LoVo (cell line): ENCODE results near the gene CFAP58.
A peak's percentile ranks its signal among the peaks of the same experiment; 100 is the strongest.

ENCODE experiments used
- DNase-seq: peaks from one replicate; pipeline ENCODE4 v3.0.0-alpha.2; 2016; ENCODE audit warnings: low spot score

The CFAP58 gene

DNA sequence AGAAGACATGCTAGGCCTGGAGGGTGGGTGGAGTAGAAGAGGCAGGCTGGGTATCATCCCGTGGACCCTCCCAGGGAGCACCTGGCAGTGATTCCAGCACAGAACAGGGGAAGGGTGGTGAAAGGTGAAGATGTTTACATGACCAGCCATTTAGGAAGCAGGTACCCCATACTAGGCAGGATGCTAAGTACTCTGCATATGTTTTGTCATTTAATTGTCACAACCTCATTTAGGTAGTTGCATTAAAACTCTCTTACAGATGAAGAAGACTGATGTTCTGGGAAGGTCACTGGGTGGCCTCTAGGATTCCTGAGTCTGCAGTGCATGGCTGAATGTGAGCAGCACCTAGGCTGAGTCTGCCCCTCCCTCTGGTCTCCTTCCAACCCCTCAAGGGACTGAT is 30.5 kb upstream of the CFAP58 start:
- DNase-seq, result no peak

GRCh38 chr10:104323760-104324201 is 29.9 kb upstream of the CFAP58 start:
- DNase-seq, result no peak

- DNase-seq, result no peak
These were observed 29.4 kb upstream of the CFAP58 start for GRCh38 chr10:104324221-104324686.

- no peak for DNase-seq
These were observed 28.7 kb upstream of the CFAP58 start for GRCh38 chr10:104324931-104325330.

DNA sequence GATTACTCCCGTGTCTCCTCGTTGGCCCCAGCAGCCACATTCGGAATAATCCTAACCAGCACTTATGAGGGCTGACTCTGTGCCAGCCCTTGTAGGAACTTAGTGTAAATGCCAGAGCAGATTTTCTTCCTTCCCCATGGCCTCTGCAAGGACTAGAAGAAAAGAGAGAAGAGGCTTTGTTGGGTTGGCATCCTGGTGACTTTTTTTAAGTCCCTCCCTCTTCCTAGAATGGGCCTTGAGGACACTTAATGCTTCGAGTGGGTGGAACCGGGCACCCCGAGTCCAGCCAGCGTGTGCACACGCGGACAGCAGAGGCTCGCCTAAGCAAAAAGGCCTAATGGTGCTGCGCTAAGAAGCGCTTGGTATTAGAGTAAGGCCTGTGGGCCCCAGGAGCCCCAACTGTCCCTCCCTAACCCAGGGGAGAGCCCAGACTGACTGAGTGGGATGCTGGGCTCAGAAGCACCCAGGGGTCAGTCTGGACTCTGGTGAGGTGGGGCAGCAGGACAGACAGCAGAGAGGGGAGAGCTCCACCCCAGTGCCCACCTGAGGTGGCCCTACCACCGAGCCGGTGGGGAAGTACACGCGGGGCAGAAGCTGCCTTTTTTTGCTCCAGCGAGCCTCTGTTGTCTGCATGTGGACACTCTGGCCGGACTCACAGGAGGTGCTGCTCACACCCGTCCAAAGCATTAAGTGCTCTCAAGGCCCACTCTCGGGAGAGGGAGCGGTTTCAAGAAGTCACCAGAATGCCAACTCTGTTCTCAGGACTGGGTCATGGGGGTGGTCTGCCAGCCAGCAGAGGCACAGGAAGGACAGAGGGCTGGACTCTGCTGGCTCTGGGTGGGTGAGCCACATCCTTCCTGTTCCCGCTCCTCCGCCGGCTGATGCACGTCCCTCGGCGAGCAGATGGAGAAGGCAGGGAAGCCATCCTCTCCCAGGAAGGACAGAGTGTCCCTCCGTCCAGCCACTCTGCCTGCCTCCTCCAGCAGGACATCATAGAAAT is 27.9 kb upstream of the CFAP58 start:
- no peak for DNase-seq

DNA sequence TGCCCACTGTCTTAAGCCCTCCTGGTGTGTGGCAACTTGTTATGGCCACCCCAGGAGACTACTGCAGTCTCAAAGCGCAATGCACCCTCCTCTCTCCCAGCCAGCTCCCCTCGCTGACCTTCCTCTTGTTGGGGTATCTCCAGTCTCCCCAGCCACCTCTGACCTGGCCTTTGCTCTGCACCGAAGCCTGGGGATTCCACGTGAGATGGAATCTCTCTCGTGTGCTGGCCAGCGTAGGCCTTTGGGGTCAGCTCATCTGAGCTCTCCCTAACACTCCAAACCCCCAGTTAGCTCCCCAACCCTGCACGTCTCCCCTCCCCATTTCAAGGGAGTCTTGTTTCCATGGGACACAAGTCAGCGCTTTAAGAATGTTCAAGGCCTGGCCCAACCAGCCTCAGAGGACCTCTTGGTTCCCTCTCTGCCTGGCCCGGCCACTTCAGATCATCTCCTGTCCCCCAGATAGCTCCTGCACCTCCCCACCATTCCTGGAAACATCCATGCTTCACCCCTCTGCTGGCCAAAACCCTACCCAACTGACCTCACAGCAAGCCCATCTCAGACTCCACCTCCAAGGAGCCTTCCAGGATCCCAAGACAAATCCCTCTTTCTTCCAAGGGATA is 26.5 kb upstream of the CFAP58 start:
- DNase-seq, result no peak

DNA sequence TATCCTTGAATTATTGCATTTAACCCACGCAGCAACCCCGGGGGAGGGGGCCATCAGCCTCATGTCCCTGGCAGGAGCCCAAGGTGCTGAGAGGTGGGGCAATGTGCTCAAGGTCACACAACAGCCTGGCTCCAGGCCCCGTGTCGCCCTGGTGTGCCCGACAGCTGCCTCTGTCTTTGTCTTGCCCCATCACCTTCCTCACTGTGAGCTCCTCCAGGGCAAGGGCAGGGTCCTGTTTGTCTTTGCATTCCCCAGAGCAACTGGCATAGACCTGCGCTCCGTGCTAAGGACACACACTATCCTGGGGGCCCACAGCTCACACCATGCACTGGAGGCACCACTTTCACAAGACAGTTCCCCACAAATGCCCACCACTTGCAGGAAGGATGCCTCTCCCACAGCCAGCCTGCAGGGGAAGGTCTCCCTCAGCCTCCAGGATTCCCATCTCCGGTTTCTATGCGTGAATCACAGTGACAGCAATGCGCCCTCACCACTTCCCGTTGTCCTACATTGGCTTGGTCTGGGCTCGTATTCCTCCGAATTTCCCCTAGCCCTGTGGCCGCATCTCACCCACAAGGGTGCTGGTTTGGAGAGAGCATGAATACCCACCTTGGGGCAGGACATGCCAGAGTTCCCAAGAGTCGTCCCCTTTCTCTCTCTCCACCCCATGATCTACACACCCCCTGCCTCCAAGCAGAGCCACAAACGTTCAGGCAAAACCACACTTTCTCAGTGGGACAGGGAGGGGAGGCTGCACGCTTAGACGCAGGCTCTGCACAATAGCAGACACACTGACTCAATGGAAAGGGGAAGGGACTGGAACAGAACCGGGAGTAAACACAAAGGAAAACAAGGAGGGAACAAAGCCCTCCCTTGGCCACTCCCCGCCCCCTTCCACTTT is 25.6 kb upstream of the CFAP58 start:
- no peak for DNase-seq

- DNase-seq, result no peak
These were observed 25.1 kb upstream of the CFAP58 start for GRCh38 chr10:104328646-104328895.

GRCh38 chr10:104328896-104329710 is 24.5 kb upstream of the CFAP58 start:
- DNase-seq, result peak; percentile 11

DNA sequence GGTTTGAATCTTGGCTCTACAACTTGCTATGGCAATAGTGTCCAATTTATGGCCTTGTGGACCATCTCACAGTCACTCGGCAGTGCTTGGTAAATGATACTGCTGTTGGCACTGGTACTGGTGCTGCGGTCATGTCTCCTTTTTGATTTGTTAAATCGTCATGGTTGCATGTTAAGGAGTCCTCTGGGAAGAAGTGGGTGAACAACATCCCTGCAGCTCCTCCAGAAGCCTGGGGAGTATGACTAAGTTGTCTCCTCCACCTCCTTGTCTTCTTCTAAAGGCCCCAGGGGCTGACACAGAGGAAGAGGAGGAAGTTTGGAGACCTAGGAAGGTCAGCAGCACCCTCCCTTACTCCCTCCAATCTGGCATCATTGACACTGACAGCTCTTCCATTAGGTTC is 23.9 kb upstream of the CFAP58 start:
- DNase-seq, result no peak

GRCh38 chr10:104330168-104331110 is 23.2 kb upstream of the CFAP58 start:
- DNase-seq, result no peak

GRCh38 chr10:104331208-104331838 is 22.3 kb upstream of the CFAP58 start:
- peak; percentile 53 for DNase-seq

DNA sequence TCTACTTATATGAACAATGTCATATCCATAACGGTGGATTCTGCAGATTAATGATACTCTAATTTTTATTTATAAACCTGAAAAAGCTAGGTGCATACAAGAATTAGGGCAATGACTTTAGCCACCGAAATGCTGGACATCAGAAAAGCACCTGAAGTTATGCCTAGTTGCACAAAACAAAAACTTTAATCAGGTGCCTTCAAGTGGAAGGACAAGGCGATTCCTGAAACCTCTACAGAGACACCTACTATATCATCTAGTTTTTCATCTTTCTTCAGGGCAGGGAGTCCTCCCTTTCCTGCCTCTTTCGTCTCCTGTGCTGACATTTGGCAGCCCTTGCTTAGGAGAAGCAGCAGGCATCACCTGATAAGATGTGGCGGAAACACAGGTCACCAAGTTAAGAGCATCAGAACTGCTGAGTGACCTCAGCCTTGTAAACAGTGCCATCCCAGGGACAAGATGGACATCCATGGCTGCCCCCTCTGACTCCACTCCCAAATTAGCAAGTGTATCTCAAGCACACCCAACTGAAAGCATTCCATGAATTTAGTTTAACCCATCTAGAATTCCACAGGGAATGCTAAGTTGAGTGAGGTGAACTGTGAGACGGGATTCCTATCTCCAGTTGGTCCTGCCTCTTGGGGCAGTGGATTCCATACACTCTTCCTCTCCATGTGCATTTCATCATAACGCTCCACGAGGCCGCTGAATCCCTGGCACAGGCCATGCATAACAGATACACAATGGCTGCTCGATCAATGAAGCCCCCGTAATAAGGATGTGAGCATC is 21.2 kb upstream of the CFAP58 start:
- DNase-seq, result no peak

DNA sequence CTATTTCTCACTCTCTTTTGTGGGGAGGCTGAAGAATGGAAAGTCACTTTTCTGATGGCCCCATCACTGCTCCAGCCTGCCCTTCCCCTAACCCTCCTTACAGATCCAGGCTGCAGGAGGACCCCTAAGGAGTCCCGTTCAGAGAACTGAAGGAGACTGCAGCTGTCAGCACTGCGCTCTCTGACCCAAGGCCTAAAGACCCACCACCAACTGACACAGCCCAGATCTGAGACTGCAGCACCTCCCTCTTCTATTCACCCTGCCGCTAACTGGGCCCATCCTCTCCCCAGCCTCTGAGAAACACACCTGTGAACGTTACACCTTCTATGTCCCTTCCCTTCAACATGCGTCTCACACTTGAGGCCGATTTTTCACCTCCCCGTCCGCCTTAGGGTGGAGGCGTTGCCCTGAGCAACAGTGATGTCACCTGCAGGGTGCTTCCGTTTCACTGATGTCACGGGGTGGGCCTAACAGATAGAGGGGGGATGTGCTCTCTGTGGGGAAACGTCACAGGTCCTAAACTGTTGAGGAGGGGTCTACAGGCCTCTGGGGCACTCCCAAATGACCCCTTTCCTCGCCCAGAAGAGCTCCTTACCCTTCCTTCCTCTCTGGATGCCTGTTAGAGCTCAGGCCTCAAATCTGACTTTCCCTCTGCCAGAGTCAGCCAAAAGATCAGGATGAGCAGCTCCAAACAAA is 20.5 kb upstream of the CFAP58 start:
- no peak for DNase-seq

GRCh38 chr10:104333728-104334373 is 19.8 kb upstream of the CFAP58 start:
- no peak for DNase-seq

DNA sequence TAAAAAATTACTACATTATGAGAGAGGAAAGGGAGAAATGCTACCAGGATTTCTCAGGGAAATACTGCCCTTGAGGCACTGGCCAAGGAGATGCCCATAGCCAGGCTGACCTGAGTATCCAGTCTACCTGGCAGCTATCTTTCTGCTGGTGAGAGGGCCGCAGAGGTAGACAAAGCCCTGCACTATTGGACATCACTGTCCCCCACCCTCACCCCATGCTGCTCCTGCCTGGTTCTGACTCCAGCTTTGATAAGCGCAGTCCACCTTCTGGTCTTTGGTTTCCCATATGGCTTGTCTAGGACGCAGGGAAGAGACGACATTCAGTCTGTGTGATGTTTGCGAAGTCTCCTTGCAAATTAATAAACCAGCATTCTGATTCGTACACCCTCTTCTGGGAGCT is 19.1 kb upstream of the CFAP58 start:
- DNase-seq, result no peak

- no peak for DNase-seq
These were observed 18.5 kb upstream of the CFAP58 start for GRCh38 chr10:104334965-104335650.
